ENCODE data around the gene MARCHF9.

DNA sequence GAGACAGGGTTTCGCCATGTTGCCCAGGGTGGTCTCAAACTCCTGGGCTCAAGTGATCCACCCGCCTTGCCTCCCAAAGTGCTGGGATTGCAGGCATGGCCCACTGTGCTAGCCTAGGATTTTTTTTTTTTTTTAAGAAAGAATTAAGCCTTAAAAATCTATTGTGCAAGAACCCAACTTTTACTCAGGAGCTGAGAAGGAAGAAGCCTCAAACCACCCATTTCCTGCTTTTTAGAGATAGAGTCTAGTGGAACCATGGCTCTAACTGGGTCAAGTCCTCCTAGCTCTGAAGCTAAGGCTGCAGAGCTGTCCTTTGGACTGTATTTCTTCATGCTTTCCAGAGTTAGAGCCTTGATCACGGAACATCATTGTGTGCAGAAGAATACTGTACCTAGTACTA lies 26.3 kb downstream of the MARCHF9 start:
- TF ChIP-seq EZH2 (IDR thresholded peaks at IDR 0.05; ENCODE audit: insufficient read depth, poor library complexity, severe bottlenecking): no peak
- no peak for TF ChIP-seq EZH2phosphoT487 (IDR thresholded peaks at IDR 0.05; ENCODE audit: insufficient read depth, low read depth)
